Midbrain (tissue), 1 donor: ENCODE measurements around the gene GPRIN2.
"Not testable (repeated sequence)": the region's sequence is repeated elsewhere in the genome, so short reads cannot be mapped to it uniquely, and the experiment has no call there.

Source experiments
- DNase-seq: peaks from one replicate; lab custom pipeline; 2025; lab: John Stamatoyannopoulos, UW

The GPRIN2 gene

GRCh38 chr10:46537309-46537708 is 19.1 kb downstream of the GPRIN2 start:
- no peak for DNase-seq

GRCh38 chr10:46536781-46537180 is 19.7 kb downstream of the GPRIN2 start:
- DNase-seq: no peak

GRCh38 chr10:46536171-46536570 is 20.3 kb downstream of the GPRIN2 start:
- DNase-seq: no peak

GRCh38 chr10:46534828-46535524 is 21.5 kb downstream of the GPRIN2 start:
- no peak for DNase-seq

GRCh38 chr10:46532256-46532655 is 24.2 kb downstream of the GPRIN2 start:
- DNase-seq: not testable (repeated sequence)

GRCh38 chr10:46530249-46531186 is 25.9 kb downstream of the GPRIN2 start:
- no peak for DNase-seq

GRCh38 chr10:46529742-46530141 is 26.7 kb downstream of the GPRIN2 start:
- not testable (repeated sequence) for DNase-seq

GRCh38 chr10:46528675-46529615 is 27.5 kb downstream of the GPRIN2 start:
- no peak for DNase-seq

GRCh38 chr10:46528171-46528671 is 28.2 kb downstream of the GPRIN2 start:
- DNase-seq: no peak

GRCh38 chr10:46527241-46527811 is 29.1 kb downstream of the GPRIN2 start:
- DNase-seq: no peak

- DNase-seq: no peak
Observed at GRCh38 chr10:46526682-46527038, 29.8 kb downstream of the GPRIN2 start.

- DNase-seq: no peak
Observed at GRCh38 chr10:46525824-46526681, 30.4 kb downstream of the GPRIN2 start.

- DNase-seq: no peak
Observed at GRCh38 chr10:46525177-46525823, 31.2 kb downstream of the GPRIN2 start.

GRCh38 chr10:46524472-46525176 is 31.8 kb downstream of the GPRIN2 start:
- DNase-seq: no peak

- DNase-seq: no peak
Observed at GRCh38 chr10:46523962-46524471, 32.4 kb downstream of the GPRIN2 start.

GRCh38 chr10:46523119-46523961 is 33.1 kb downstream of the GPRIN2 start:
- no peak for DNase-seq

GRCh38 chr10:46522295-46523118 is 34.0 kb downstream of the GPRIN2 start:
- no peak for DNase-seq
